Transverse colon (tissue), 4 donors: ENCODE data around the gene SHFL. TPM values are rescaled to one million over a fixed set of nuclear protein-coding genes. Genes with fewer than 3 reads are reported as not detected.

Source experiments
- DNase-seq: peaks from one replicate; pipeline ENCODE4 v3.0.0-alpha.2; 2019
- H3K27ac ChIP-seq, 4 donors: fragments of 200-600 bp; sonication (generic); 2 replicates each; pipeline ENCODE4 v1.5.1; 2016 to 2018; ENCODE audit warnings: inconsistent platforms in 4 of 4
- H3K27me3 ChIP-seq: fragments of 200-600 bp; sonication (generic); 2 replicates; pipeline ENCODE4 v1.5.1; 2017; ENCODE audit warnings: inconsistent platforms
- H3K36me3 ChIP-seq, 4 donors: fragments of 200-600 bp; sonication (generic); 2 replicates each; pipeline ENCODE4 v1.5.1; 2017 to 2019; ENCODE audit warnings: inconsistent platforms in 4 of 4
- H3K4me1 ChIP-seq, 4 donors: fragments of 200-600 bp; sonication (generic); 2 replicates each; pipeline ENCODE4 v1.5.1; 2017 to 2020; ENCODE audit warnings: inconsistent platforms in 4 of 4
- H3K4me3 ChIP-seq, 4 donors: fragments of 200-600 bp; sonication (generic); 1 replicate in 1 of 4; 2 replicates in 3 of 4; pipeline versions ENCODE4 v1.5.1 to v1.6.1; 2017 to 2019; ENCODE audit warnings: inconsistent platforms in 4 of 4
- H3K9me3 ChIP-seq, 2 donors: fragments of 200-600 bp; sonication (generic); 2 replicates each; pipeline ENCODE4 v1.5.1; 2017 to 2019; ENCODE audit warnings: inconsistent platforms in 2 of 2
- EP300 ChIP-seq: sonication (generic); formaldehyde crosslinking; IDR thresholded peaks from one replicate; pipeline ENCODE4 v1.6.1; 2017; ENCODE audit warnings: antibody characterized with exemption, low read depth
- POLR2A ChIP-seq: fragments of 450-650 bp; IDR thresholded peaks from one replicate; pipeline ENCODE4 v1.6.1; 2016; ENCODE audit warnings: antibody characterized with exemption, mild to moderate bottlenecking, moderate library complexity
- POLR2AphosphoS5 ChIP-seq, 3 donors: sonication (generic); formaldehyde crosslinking; IDR thresholded peaks; one replicate each; pipeline ENCODE4 v1.6.1; 2016; ENCODE audit warnings: antibody characterized with exemption in 3 of 3
- WGBS, 2 donors: methylation state at CpG; one replicate each; pipeline ENCODE4 v1.1.5; 2018; ENCODE audit warnings: low coverage in 1 of 2; 5-methylcytosine and 5-hydroxymethylcytosine counted together
- in situ Hi-C, 4 donors: fragments of 200-750 bp; cut with MboI; loops; one replicate each; pipeline versions ENCODE4 v1.15.0 to v1.15.1; 2017; ENCODE audit warnings: low sequenced_read_pairs in 3 of 4, low pct_ligation_motif_present in 1 of 4, low pct_unique_long_range_greater_than_20kb in 1 of 4
- intact Hi-C: fragments of 100-400 bp; cut with DNase I; formaldehyde crosslinking; loops from one replicate; pipeline ENCODE4 v1.15.1; 2023; ENCODE audit warnings: low total_unique reads
- total RNA-seq, 4 donors: library from RNA; depleted of rRNA; stranded (reverse); fragments of >200 nt; gene quantifications; one replicate each; pipeline ENCODE4 v1.1.0, GENCODE V29; 2016
- TF ChIP-seq, protein P1 (sequence below), 5 experiments: fragments of 200-600 bp in 3 of 5; fragments of 450-650 bp in 2 of 5; sonication (generic) in 3 of 5; IDR thresholded peaks; 1 replicate in 2 of 5; 2 replicates in 3 of 5; pipeline ENCODE4 v1.5.1; 2016 to 2017; ENCODE audit warnings: antibody characterized with exemption in 5 of 5, inconsistent platforms in 3 of 5, mild to moderate bottlenecking in 2 of 5, moderate library complexity in 1 of 5

The SHFL gene
- total RNA-seq, 4 donors from 2014 or later, result 24.5 to 56.1 (median 39.0) TPM

DNA sequence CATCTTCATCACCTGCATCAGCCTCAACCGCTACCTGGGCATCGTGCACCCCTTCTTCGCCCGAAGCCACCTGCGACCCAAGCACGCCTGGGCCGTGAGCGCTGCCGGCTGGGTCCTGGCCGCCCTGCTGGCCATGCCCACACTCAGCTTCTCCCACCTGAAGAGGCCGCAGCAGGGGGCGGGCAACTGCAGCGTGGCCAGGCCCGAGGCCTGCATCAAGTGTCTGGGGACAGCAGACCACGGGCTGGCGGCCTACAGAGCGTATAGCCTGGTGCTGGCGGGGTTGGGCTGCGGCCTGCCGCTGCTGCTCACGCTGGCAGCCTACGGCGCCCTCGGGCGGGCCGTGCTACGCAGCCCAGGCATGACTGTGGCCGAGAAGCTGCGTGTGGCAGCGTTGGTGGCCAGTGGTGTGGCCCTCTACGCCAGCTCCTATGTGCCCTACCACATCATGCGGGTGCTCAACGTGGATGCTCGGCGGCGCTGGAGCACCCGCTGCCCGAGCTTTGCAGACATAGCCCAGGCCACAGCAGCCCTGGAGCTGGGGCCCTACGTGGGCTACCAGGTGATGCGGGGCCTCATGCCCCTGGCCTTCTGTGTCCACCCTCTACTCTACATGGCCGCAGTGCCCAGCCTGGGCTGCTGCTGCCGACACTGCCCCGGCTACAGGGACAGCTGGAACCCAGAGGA, 28.0 kb downstream of the SHFL start:
- intact Hi-C loops (loop anchor here (10.0 kb wide), 1 partner anchor 121 kb away; the partner anchor contains the start of gene S1PR2), in situ Hi-C loops (loop anchor here in 1 of 4 donors (25.0 kb wide), 1 partner anchor 123 kb away; the partner anchor contains the start of gene S1PR2)
- 88% methylated on average over 30 of the region's 43 CpGs; no CpG with 5 or more reads in 1 of the 2 donors for WGBS, 2 donors
- Histone ChIP-seq H3K9me3 (no peaks in the 10 kb centered on the region), H3K27me3 (no peaks in the 10 kb centered on the region), H3K4me1 (peaks cover 7 to 15% (median 12%) of the 10 kb centered on the region in 4 donors), H3K27ac (no peak overlapping the region), H3K4me3 (no peak overlapping the region), H3K36me3 (peaks cover 0 to 44% (median 12%) of the 10 kb centered on the region in 4 donors)
- no peak for DNase-seq
- TF ChIP-seq, protein P1, sequence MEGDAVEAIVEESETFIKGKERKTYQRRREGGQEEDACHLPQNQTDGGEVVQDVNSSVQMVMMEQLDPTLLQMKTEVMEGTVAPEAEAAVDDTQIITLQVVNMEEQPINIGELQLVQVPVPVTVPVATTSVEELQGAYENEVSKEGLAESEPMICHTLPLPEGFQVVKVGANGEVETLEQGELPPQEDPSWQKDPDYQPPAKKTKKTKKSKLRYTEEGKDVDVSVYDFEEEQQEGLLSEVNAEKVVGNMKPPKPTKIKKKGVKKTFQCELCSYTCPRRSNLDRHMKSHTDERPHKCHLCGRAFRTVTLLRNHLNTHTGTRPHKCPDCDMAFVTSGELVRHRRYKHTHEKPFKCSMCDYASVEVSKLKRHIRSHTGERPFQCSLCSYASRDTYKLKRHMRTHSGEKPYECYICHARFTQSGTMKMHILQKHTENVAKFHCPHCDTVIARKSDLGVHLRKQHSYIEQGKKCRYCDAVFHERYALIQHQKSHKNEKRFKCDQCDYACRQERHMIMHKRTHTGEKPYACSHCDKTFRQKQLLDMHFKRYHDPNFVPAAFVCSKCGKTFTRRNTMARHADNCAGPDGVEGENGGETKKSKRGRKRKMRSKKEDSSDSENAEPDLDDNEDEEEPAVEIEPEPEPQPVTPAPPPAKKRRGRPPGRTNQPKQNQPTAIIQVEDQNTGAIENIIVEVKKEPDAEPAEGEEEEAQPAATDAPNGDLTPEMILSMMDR (IDR thresholded peaks at IDR 0.05), result no peak
- peak; percentile 1 for TF ChIP-seq POLR2A
- peak in 1 of 3 donors; percentile 21 for TF ChIP-seq POLR2AphosphoS5 (IDR thresholded peaks at IDR 0.05)

DNA sequence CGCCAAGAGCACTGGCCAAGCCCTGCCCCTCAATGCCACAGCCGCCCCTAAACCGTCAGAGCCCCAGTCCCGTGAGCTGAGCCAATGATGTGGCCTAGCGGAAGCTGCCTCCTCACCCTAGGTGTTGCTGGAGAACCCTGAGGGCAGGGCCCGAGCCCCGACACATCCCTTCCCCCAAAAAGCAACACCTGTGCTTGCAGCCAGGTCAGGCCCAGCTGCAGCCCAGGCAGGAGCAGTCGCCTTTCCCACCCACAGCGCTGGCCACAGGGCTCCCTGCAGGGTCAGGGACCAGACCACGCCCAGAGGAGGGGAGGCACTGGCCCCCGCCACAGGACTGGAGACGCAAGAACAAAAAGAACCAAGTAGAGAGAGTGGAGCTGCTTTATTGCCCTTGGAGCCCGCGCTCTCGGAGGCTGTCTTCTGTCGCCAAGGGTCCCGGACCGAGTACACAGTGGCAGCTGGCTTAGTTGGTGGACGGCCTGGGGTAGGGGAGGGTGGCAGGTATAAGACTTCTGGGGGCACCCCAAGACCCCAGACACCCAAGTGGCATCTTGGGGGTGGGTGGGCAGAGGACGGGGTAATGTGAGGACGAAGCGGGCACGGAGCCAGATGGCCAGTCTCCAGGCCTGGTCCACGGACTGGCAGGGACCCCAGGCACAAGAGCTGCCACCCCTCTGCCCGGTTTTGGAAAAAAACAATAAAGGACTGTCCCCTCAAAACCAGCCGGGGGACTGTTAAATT, 28.7 kb downstream of the SHFL start:
- TF ChIP-seq POLR2A, result no peak
- peak in 1 of 3 donors; percentile 21 for TF ChIP-seq POLR2AphosphoS5 (IDR thresholded peaks at IDR 0.05)
- in situ Hi-C loops, result loop anchor here in 1 of 4 donors (25.0 kb wide), 1 partner anchor 122 kb away; the partner anchor contains the start of gene S1PR2
- intact Hi-C loops, result loop anchor here (10.0 kb wide), 1 partner anchor 120 kb away; the partner anchor contains the start of gene S1PR2

DNA sequence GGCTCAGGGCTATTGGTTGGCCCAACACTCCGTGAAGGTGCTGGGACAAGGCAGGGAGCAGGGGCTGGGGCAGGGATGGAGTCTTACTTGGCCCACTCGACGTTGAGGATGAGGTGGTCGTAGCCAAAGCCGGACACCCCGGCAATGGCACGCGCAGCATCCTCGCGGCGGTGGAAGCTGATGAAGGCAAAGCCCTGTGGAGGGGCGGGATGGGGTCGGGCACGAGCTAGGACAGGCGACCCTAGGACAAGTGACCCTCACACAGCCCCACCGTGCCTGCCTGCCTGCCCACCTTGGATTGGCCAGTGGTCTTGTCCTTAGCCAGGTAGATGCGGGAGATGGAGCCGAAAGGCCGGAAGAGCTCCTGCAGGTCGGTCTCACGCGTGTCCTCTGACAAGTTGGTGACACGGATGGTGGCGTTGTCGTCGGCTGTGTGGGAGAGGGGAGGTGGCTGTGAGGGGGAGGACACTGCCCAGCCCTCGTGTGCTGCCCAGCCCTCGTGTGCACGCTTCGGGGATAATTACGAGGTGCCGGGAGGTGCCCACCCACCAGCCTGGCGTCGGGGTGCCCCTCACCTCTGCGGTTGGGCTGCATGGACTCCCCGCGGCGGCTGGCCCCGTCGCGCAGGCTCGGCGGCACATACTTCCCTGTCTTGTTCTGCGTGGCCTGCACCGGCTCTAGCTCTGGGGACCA, 29.4 kb downstream of the SHFL start:
- in situ Hi-C loops (loop anchor here in 1 of 4 donors (25.0 kb wide), 1 partner anchor 122 kb away; the partner anchor contains the start of gene S1PR2), intact Hi-C loops (loop anchor here (10.0 kb wide), 1 partner anchor 119 kb away; the partner anchor contains the start of gene S1PR2)
- no peak for DNase-seq
- Histone ChIP-seq H3K4me3 (no peak overlapping the region), H3K4me1 (peaks cover 10 to 25% (median 17%) of the 10 kb centered on the region in 4 donors), H3K36me3 (peaks cover 0 to 30% (median 3%) of the 10 kb centered on the region in 4 donors), H3K9me3 (no peaks in the 10 kb centered on the region), H3K27ac (no peak overlapping the region), H3K27me3 (no peaks in the 10 kb centered on the region)
- no peak for TF ChIP-seq POLR2AphosphoS5 (IDR thresholded peaks at IDR 0.05)
- TF ChIP-seq EP300, result no peak
- TF ChIP-seq POLR2A, result no peak
- TF ChIP-seq, protein P1 (IDR thresholded peaks at IDR 0.05), result no peak
- 90 to 100% methylated on average over 1 to 31 of the region's 45 CpGs for WGBS, 2 donors

More for the DNA sequence above, 28.7 kb downstream of the SHFL start:
- H3K36me3 ChIP-seq, result peaks cover 0 to 37% (median 9%) of the 10 kb centered on the region in 4 donors
- H3K27ac ChIP-seq, result no peak overlapping the region
- no peak for DNase-seq
- peaks cover 8 to 18% (median 13%) of the 10 kb centered on the region in 4 donors for H3K4me1 ChIP-seq
- WGBS, 2 donors, result 79 to 100% methylated on average over 1 to 23 of the region's 26 CpGs
- H3K9me3 ChIP-seq, result no peaks in the 10 kb centered on the region
- no peaks in the 10 kb centered on the region for H3K27me3 ChIP-seq
- H3K4me3 ChIP-seq, result no peak overlapping the region

DNA sequence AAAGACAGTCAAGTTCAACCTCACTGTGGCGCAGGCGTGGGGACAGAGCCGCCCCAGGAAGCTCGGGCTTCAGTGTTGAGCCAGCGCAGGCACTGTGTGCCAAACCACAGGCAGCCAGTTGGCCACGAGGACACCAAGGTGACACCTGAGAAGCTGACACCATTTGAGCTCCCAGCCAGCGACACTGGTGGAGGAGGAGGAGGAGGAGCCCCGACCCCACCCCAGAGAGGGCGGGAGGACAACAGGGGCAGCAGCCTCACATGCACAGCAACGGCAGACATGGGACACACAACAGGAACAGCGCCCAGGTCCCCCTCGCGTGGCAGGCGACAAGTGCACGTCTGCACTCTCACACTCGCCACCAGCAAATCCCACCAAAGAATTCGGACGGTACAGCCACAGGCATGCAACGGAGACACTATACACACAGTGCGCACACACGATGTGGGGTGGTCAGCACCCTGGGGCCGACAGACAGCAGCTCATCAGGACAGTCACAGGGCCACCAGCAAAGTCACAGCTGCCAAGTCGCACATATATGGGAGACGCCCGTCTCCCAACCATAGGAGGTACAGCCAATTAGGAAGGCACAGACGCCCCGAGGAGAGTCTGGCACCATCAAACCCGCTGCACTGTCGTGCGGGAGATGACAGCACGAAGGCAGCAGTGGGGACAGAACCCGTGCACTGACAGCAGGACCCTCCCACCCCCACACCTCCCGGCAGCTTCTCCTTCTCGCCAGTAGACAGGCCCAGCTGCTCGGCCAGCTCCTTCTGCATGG, 30.2 kb downstream of the SHFL start:
- H3K27ac ChIP-seq, result no peak overlapping the region
- TF ChIP-seq POLR2A, result no peak
- TF ChIP-seq, protein P1 (IDR thresholded peaks at IDR 0.05), result no peak
- DNase-seq, result no peak
- intact Hi-C loops (loop anchor here (10.0 kb wide), 1 partner anchor 119 kb away; the partner anchor contains the start of gene S1PR2), in situ Hi-C loops (loop anchor here in 1 of 4 donors (25.0 kb wide), 1 partner anchor 121 kb away; the partner anchor contains the start of gene S1PR2)
- peaks cover 0 to 23% (median 0%) of the 10 kb centered on the region in 4 donors for H3K36me3 ChIP-seq
- no peaks in the 10 kb centered on the region for H3K27me3 ChIP-seq
- peaks cover 10 to 25% (median 18%) of the 10 kb centered on the region in 4 donors for H3K4me1 ChIP-seq
- 89% methylated on average over 28 of the region's 35 CpGs; no CpG with 5 or more reads in 1 of the 2 donors for WGBS, 2 donors
- H3K9me3 ChIP-seq, result no peaks in the 10 kb centered on the region
- H3K4me3 ChIP-seq, result no peak overlapping the region
